ENCODE data around the gene SAMD14.

The SAMD14 gene

DNA sequence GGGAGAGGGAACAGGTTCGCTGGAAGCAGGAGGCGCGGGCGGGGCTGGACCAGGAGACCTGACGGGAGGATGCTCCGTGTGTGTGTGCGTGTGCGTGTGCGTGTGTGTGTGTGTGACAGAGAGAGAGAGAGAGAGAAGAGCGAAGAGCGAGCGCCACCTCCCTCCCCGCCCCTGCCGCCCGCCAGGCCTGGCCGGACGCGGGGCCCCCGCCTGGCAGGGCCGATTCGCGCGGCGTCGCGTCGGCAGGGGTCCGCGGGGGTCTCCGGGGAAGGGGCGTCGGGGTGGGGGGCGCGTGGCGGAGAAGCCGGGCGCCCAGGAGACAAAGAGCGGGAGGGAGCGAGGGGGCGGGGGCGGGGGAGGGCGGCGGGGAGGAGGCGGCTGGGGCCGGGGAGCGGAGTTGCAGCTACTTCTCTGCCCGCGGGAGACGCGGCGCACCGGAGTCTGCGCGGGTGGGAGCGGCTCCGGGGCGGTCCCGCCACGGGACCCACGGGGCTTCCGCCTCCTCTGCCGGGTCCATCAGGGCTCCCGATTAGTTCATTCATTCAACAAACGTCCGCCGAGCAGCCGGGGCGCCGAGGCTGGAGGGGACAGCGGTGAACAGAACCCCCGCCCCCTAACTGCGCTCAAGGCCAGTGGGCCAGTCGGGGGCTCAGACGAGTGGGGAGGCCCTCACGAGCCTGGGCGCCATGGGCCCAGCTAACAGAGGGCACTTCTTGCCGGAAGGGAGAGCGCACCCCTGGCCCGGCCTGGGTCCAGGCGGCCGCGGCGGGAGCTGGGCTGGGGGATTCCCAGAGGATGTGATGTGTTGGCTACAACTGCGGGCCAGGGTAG, at the start of gene SAMD14:
TSS of gene SAMD14 (minus strand) at position 433 of the 831 bp plus-strand sequence. CDS start 5,201 bp downstream, outside the sequence.
- no peak for DNase-seq

DNA sequence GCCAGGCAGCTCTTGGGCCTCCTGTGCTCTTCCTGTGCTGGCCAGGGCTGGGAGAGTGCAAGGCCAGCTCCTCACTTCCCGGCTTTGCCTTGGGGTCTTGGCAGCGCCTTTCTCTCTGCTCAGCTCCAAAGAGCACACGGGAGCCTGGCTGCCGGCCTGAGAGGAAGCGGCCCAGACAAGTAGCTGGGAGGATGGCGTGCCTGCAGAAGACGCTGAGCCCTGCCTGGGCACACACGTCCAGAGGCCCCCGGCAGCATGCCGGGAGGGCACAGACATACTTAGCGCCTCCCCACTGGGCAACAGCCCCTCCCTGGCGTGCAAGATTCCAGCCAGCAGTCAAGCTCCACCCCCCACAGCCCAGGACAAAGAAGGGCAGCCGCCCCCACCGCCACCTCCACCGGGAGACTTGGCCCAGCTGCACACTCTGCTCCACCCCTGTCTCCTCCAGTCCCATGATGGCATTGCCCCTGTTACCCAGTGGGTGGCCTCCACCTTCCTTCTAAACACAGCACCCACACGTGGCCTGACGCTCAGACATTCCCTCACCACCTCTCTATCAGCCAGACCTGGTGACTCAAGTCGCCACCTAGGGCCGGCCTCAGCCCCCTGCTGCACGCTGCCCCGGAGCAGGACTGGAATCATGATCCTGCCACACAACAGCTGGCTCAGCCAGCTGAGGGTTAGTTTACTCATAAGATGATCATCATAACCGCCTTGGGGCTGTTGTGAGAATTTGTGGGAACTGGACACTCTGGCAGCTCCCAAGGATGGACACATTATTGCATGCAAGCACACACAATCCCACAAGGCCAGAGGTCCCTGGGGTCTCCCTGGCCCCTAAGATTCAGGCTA, 48.2 kb upstream of the SAMD14 start:
- DNase-seq: peak; percentile 71

DNA sequence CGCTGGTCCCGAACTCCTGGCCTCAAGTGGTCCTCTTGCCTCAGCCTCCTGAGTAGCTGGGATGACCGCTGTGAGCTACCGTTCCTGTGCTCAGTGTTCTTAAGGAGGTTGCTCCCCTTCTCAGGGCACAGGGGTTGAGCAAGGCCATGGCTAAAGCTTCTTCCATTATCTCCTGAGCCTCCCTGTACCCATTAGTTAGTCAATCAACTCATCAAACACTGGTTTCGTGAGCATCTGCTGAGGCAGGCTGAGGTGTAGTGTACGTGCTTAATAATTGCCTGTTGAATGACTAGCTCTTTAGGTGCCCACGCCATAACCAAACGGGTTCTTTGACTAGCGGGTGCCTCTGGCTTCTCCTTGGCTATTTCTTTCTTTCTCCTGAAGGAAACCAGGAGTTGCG, 47.5 kb upstream of the SAMD14 start:
- no peak for DNase-seq

DNA sequence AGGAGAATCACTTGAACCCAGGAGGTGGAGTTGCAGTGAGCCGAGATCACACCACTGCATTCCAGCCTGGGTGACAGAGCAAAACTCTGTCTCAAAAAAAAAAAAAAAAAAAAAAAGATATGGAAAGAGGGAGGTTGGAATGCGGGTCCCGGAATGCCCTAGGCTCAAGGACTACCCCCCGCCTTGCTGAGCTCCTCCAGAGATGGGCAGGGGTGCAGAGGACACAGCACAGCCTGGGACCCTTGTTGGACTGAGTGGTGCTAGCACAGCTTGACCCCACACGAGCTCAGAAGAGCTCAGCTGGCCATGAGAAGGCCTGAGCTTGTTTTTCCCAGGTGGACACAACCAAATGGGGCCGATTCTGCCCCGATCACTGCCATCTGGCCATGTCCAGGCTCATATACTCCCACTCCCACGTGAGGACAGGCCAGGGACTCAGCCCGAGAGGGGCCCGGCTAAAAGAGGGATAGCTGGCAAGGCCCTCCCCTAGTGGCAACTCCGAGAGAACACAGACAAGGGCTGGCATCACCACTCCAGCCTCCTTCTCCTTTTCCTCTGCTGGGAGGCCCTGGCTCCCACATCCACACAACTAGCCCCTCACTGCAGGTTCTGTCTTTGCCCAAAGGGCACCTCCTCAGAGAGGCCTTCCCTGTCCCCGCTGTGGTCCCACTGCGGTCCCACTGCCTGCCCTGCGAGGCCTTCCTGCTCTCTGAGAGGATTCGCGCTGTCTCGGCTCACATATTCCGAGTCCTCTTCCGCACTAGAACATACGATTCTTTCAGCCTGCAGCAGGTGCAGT, 46.8 kb upstream of the SAMD14 start:
- DNase-seq: no peak

DNA sequence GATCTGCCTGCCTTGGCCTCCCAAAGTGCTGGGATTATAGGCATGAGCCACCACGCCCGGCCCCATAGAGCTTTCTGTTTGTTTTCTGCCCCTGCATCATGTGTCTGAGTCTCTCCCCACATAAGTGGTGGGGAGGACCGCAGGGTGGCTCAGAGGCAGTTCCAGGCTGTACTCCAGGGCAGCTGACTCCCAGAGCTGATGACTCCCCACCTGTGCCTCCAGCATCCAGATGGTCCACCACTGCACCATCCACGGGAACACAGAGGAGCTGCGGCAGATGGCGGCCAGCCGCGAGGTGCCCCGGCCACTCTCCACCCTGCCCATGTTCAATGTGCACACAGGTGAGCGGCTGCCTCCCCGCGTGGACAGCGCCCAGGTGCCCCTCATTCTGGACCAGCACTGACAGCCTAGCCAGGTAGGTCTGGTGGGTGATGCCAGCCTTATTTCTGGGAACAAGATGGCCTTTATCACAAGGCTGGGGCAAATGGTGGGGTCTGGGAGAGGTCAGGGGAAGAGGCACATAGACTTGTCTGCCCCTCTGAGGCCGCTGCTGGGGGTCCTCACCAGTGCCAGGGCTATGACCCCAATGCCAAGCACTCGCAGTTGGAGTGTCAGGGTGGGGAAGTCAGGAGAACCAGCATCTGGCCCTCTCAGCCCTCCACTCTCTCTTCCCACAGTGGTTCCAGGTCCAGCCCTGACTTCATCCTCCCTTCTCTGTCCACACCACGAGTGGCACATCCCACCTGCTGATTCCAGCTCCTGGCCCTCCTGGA, 45.3 kb upstream of the SAMD14 start:
- no peak for DNase-seq

DNA sequence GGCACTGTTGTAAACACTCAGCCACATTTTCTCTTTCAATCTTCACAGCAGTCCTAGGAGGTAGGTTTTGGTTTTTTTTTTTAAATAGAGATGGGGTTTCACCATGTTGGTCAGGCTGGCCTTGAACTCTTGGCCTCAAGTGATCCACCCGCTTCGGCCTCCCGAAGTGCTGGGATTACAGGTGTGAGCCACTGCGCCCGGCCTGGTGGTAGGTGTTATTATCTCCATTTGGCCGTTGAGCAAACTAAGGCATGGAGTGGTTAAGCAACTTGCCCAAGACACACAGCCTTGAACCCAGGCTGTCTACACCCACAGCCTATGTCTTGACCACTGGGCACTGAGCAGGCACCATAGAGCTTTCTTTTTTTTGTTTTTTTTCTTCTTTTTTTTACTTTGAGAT, 44.5 kb upstream of the SAMD14 start:
- DNase-seq: no peak

DNA sequence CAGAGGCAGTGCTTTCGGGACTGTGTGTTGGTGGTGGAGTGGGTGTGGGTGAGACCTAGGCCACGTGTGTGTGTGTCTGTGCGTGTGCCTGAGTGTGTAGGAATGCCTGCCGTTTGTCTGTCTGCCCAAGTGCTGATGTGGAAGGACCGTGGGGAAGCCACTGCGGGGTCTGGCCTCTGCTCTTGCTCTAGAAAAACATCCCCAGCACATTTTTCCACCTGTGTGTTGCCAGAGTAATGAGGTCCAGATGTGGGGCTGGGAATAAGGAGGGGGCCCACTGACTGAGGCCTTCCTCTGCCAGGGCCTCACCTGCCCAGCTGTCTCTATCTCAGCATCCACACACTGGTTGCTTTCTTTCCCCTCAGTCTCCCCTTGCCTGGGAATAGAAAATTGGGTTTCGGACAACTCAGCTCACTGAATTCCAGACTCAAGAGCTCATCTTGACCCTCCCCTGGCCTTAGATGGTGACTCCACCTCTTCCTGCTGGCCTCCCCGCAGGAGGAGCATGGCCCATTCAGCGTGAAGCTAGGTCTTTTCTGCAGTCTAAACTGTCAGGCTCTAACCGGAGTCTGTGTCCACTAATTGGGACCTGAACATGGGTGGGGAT, 43.5 kb upstream of the SAMD14 start:
- DNase-seq: no peak

DNA sequence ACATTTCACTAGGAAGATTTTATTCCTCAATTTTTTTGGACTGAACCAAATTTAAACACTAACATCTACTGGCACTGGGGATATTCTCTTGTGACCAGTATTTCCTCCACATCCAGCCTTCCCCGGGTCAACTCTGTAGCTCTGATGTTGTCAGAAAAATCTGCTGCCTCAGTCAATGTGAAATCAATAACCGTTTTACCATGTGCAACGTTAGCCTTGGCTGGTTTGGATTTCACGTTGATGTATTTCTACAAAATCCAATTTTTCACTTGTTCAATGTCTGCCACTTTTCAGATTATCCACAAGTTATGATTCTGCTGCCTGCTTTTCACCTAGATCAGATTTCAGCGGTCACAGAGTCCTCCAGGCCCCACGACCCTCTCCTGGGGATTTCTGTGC, 43.0 kb upstream of the SAMD14 start:
- DNase-seq: no peak

DNA sequence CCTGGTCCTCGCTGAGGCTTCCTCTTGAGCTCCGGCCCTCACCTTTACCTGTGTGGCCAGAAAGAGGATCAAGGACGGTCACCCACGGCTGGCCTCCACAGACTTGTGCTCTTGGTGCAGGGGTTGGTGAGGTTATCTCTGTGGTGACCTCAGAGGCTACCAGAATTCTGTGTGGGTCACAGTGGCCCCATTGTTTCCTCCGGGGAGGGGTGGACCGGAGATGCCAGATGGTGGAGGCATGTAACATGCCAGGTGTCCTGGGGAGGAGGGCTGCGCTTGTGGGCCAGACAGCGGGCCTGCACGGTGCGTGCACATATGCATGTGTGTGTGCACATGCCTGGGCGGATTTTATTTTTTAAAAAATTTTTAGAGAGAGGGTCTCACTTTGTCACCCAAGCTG, 42.2 kb upstream of the SAMD14 start:
- no peak for DNase-seq

DNA sequence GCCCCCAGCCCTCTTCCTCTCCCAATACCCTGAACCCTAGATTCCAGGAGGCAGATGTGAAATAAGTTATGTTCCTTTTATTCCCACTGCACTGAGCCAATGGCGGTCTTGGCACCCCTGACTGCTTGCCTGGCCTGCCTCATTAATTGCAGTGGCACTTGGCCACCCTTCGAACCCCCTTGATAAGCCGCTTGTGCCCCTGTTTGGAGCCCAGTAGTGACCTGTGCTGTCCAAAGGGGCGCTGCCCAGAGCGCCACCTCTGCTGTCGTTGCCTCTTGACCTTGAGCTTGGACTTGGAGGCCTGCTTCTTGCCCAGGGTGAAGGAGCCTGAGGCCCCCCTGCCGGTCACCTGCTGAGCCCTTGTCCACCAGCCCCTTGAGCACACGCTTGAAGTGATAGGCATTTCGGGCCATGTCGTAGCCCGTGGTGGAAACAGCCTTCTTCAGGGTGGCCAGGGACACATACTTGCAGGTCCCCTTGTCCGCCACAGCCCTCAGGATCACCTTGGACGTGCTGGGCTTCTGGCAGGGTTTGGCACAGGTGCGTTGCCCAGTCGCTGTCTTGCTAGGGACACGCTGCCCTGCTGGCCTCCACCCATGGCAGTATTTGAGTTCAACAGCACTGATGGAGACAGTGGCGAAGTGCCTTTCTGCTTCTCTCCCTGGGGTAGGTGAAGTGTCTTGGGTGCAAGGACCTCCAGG, 41.6 kb upstream of the SAMD14 start:
- DNase-seq: no peak

DNA sequence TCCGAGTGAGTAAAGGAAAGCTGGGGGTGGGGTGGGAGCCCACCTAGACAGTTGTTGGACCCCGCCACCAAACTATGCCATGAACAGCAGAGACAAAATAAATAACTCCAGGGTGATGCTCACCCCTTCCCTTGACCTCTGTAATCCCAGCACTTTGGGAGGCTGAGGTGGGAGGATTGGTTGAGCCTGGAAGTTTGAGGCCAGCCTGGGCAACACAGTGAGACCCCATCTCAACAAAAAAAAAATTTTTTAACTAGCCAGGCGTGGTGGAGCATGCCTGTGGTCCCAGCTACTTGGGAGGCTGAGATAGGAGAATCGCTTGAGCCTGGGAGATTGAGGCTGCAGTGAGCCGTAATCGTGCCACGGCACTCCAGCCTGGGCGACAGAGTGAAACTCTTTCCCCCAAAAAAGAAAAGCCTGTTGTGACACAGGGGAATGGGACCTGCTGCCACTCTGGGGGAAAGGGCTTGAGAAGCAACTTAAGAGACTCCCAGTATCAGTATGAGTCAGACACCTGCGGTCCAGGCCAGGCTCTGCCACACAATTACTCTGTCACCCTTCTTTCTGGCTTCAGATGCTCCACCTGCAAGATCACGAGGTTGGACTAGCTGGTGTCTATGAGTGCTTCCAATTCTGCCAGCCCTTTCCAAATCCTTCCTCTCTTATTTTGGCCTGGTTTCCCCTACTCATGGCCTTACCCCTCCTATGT, 40.9 kb upstream of the SAMD14 start:
- no peak for DNase-seq

DNA sequence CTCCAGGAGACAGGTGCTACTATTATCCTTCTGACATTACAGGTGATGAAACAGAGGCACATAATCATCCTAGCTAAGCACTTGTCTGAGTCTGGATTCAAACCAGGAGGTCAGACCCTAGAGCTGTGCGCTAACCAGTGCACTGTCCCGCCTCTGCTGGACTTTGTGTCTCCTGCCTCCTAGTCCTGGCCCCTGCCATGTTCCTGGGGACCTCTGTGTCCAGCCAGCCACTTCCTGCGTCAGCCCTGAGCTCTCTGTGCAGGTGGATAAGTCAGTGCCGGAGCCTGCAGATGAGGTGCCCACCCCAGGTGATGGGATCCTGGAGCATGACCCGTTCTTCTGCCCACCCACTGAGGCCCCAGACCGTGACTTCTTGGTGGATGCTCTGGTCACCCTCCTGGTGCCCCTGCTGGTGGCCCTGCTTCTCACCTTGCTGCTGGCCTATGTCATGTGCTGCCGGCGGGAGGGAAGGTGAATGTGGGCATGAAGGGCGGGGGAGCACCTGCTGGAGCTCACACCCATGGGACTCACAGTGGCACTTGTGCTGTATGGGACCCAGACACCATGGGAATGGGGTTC, 40.0 kb upstream of the SAMD14 start:
- DNase-seq: no peak

DNA sequence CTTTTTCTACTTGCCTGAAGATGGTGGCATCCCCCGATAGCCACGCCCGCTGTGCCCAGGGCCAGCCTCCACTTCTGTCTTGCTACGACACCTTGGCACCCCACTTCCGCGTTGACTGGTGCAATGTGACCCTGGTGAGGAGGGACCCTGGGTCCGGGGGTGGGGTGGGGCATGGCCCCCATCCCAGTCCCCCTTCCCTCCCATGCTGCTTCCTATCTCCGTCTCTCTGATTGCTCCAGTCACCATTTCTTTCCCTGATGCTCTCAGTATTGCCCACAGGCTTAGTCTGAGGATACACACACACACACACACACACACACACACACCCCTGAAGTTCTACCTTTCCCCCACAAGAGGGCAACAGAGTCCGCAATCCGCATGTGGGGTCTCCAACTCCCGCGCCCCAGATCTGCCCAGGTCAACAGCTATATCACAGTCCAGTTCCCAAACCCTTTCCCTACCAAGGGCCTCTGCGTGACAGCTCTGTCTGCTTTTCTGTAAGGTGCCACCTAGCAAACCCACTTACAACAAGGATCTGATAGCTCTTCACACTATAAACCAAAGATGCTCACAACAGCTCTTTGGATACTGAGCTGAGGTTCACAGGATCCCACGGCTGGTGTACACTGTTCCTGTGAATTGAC, 39.3 kb upstream of the SAMD14 start:
- DNase-seq: peak; percentile 72

DNA sequence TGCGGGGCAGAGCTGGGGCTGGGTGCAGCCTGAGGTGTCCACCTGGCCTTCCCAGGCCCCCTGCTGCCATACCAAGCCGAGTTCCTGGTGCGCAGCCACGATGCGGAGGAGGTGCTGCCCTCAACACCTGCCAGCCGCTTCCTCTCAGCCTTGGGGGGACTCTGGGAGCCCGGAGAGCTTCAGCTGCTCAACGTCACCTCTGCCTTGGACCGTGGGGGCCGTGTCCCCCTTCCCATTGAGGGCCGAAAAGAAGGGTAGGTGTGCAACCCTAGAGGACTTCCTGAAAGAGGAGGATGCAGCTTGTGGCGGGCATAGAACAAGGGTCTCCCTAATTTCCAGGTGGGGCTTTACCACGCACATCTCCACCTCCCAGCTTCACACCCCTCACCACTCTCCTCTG, 38.4 kb upstream of the SAMD14 start:
- DNase-seq: no peak

DNA sequence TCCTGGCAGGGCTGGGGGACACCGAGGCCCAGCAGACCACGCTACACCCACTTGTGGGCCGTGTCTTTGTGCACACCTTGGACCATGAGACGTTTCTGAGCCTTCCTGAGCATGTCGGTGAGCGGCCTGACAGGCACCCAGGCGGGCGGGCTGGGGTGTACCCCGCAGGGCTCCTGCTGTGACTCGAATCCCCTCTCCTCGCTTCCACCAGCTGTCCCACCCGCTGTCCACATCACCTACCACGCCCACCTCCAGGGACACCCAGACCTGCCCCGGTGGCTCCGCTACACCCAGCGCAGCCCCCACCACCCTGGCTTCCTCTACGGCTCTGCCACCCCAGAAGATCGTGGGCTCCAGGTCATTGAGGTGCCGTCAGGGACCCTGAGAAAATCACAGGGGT, 37.4 kb upstream of the SAMD14 start:
- no peak for DNase-seq

DNA sequence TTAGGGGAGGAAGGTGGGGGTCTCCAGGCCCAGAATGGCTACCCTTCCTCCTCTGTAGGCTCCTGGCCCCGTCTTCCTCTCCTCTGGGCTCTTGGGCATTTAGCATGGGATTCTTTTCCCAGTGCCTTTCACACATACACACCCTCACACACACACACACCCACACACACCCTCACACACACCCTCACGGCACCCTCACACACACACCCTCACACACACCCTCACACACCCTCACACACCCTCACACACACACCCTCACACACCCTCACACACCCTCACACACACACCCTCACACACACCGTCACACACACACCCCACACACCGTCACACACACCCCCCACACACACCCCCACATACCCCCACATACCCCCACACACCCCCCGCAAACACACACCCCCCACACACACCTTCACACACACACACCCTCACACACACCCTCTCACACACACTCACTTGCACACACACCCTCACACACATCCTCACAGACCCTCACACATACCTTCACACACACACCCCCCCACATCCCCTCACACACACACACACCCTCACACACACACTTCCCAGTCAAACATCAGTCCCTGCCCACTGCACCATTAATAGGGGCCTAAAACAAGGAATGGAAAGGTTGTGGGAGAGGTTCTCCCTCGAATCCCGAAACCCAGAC, 36.7 kb upstream of the SAMD14 start:
- DNase-seq: no peak

DNA sequence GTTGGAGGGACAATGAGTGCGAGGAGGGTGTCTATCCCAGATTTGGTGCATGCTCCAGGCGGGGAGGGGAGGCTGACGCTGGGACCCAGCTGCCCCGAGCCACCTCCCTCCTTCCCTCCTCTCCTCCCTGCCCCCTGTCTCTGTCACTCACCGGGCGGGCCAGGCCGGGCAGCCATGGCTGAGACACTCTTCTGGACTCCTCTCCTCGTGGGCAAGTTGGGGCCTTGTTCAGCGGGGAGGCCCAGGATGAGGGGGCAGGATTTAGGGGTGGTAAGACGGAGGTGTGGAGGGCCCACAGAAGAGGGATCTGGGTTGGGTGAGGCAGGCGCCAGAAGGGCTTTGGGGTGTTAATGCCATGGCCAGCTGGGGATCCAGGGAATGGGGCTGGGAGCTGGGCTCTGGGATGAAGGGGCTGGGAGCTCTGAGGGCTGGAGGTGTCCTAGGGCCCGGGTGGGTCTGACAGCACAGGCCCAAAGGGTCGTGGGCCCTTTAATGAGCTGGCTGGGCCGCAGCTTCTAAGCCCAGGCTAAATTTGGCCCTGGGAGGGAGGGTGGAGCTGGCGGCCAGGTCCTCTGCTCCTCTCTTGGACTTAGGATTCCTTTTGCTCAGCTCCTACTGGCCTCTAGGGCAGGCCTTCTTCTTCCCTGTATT, 36.0 kb upstream of the SAMD14 start, which contains the start of gene SGCA:
TSS of gene SGCA (plus strand) at position 139 of the 651 bp plus-strand sequence. CDS start at position 175, 36 bp downstream.
- DNase-seq: no peak

DNA sequence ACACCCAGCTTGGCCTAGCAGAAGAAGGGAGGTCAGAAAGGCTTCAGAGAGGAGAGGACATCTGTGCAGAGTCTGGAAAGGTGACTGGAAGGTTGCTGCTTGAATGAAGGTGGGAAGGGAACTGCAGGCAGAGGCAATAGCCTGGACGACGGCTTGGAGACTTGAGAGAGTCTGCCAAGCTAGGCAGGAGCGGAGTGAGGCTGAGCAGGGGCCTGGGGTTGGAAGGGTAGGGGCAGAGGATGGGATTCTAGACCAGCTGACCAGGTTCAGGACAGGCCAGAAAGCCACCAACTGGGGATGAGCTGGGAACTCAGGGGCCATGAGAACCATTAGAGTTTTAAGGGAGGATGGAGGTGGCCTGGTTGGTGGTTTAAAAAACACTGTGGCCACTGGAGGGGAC, 35.5 kb upstream of the SAMD14 start:
- no peak for DNase-seq

DNA sequence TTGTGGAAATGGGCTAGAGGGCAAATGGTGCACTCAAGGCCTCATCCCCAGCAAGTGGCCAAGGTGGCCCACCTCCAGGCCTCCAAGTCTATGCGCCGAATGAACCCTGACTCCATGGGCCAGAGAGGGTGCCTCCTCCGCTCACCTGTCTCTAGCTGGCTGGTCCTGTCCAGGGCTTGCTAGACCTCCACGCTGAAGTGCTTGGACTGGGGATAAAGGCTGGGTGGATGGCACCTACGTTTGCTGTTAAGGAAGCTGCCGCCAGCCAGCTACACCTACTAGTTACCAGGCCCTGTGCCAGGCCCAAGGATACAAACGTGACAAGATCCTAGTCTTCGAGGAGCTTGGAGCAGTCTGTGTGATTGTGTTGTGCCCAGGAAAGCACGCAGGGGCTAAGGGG, 35.1 kb upstream of the SAMD14 start:
- no peak for DNase-seq
